UCSD-AML1 (cell line): ENCODE results near the gene SLC35A3.
"Not testable (repeated sequence)": the region's sequence is repeated elsewhere in the genome, so short reads cannot be mapped to it uniquely, and the experiment has no call there.

ENCODE experiments used
- DNase-seq: peaks from one replicate; lab custom pipeline; 2025; ENCODE audit not compliant: unreplicated experiment; lab: John Stamatoyannopoulos, UW

Gene SLC35A3

DNA sequence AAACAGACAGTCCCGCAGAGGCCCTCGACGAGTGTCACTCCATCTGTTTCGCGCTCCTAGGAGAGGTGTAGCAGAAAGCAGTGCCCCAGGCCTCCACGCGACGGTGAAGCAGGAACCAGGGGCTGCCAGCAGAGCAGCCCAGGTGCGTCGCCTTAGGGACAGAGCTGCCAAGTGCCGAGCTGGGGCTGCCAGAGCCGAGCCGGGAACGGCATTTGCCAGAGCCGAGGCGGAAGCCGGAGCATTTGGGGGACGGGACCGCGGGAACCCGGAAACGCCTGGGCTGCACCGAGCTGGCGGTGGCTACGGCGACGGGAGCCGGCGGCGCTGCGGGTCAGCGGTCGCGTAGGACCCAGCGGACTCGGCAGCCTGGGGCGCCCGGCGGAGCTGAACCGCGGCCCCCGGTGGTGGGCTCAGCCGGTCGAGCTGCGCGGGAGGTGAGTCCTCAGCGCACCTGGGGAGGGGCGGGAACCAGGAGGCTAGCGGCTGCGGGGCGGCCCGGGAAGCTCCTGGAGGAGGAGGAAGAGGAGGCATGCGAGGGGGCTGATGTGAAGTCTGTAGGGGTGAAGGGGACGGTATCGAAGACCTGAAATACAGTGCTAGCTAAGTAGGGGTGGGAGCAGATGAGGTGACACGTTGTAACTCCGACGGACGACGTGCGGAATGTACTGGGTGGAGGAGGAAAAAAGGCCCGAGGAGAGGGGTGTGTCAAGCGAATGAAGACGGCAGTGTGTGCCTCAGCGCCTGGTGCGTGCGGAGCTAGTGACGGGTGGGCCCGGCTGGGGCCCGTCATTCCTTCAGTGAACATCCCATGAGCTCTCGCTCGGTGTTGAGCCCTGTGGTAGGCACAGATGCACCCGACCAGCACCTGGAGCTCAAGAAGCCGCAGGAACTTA is at the start of gene SLC35A3:
Gene SLC35A3 (plus strand): TSS at position 268 of the 893 bp plus-strand sequence. CDS start 23,559 bp downstream, outside the sequence.
- peak; percentile 83 for DNase-seq

DNA sequence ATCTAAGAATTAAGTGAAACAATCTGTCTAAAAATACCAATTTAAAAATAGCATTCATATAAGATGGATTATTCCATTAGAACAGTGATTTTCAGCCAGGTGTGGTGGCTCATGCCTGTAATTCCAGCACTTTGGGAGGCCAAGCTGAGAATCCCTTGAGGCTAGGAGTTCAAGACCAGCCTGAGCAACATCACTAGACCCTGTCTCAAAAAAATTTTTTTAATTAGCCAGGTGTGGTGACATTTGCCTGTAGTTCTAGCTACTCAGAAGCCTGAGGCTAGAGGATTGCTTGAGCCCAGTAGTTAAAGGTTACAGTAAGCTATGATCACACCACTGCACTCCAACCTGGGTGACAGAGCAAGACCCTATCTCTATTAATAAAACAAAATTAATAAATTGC is 35.0 kb upstream of the SLC35A3 start:
- no peak for DNase-seq

DNA sequence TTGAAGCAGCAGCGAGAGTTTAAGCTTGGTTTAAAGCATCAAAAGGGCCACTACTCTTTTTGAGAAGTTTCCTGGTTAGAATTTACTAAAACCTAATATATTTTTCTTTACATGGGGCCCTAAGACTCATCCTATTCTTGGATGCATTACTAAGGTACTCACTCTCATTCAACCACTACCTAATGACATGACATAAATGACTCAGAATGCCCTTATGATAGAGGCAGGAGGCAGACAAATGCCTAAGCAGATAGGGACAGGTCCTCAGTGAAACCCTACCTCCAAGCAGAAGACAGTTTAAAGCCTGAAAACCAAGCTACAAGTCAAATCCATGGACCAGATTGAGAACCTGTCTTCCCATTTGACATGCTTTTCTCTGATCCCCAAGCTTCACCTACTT is 34.3 kb upstream of the SLC35A3 start:
- no peak for DNase-seq

DNA sequence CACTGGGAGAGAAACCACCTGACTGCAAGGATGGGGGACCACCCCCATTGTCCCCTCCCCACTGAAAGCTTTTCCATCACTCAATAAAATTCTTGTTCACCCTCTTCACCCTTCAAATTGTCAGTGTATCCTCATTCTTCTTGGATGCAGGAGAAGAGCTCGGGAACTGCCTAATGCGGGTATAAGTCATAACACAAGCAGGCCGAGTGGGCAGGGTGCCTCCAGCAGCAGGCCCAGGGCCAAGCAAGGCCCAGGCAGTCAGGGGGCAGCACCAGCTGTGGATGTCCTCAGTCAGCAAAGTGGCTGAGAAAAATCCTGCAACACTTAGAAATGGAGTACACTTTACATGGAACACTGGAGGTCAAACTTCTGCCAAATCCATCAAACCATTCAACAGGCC is 33.7 kb upstream of the SLC35A3 start:
- DNase-seq, result no peak

DNA sequence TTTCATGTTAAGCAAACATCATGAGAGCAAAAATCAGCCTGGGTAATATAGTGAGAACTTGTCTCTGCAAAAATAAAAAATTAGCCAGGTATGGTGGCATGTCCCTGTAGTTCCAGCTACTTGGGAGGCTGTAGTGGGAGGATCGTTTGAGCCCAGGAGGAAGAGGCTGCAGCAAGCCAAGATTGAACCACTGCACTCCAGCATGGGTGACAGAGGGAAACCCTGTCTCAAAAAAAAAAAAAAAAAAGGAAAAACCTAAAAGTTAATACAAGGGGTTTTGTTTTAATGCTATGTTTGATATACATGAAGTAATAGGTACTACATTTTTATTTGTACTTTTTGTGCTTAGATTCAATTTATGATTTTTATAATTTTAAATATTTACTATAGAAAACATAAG is 27.1 kb upstream of the SLC35A3 start:
- no peak for DNase-seq

DNA sequence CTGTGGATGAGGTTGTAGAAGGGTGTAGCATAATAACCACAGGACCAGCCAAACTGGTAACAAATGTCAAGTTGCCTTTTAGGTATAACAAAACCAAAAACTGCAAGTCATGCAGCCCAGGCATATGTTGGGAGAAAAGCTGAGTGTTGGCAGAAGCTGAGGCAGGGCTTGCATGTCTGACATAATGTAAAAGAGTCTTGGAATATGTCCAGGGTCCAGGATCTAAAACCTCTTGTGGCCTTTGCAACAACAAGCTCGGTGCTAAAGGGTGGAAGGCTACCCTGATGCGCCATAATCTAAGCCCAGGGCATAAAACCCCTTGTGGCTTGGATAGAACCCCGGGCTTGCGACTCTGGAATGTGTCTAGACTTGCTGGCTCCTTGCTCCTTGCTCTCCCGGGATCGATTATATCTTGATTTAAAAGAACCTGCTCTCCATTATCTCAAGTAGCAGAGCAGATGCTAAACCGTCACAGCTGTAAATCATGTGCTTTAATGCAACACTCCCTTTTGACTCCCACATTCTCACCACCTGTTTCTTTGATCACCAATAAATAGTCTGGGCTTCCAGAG is 26.5 kb upstream of the SLC35A3 start:
- DNase-seq, result no peak

DNA sequence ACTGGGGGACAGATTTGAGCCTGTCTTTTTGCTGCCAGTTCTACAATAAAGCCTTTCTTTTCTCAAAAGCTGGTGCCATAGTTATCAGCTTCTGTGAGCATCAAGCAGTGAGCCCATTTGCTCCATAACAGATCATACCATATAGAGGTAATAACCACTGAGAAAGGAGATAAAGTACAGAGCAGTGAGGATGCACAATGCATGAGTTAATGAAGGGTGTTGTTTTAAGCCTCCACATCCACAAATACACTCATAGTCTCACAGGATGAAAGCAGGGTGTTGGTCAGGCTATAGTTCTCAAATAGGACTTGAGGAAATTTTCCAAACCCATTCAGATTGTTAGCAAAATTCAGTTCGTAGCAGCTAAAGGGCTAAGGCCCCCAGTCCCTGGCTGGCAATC is 25.6 kb upstream of the SLC35A3 start:
- no peak for DNase-seq

DNA sequence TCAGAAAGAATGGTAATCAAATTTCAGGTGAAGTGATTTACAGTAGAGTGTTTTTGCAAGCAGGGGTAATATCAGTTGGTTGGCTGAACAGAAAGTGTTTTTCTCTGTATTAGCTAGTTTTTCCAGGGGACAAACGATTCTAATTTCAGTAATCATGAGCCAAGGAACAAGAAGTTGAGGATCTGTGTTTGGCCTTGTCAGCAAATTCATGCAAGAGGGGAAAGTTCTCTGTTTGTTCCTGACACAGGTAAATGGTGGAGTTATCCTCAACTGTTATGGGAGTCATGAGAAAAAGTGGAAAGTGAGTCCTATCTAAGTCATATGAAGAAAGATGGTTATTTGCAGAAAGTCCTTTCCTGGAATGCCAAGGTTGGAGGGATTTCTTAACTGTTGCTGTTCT is 24.6 kb upstream of the SLC35A3 start:
- DNase-seq, result no peak

DNA sequence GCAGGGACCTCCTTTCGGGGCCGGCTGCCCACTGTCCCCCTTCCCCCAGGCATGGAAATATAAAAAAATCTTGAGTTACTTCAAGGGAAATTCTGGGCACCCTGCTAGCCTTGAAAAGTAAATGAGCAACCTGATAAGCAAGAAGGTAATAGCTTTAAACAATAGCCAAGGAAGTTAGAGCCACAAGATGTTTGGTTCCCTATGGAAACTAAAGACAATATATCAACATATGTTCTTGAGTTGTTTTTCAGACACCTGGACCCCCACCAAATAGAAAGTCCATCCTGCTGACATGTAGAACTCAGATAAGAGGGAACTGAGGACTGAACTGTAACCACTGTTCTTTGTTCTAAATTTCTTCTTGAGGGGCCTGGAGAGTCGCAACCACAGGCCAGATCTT is 19.3 kb upstream of the SLC35A3 start:
- no peak for DNase-seq

DNA sequence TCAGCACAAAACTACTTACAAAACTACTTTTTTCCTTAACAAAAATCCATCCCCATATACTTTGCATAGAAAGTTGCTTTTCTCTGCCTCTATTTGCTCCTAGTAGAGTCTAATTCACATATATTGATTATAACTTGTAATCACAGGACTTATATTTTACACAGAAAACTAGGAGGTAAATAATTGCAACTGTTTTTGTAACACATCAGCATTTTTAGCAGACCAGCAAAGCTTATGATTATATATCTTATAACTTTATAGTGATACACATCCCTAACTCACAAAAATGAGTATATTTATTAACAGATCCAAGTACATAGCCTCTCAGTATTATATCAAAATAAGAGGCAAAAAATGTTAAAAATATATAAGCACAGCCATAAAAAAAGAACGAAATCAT is 17.3 kb upstream of the SLC35A3 start:
- no peak for DNase-seq

DNA sequence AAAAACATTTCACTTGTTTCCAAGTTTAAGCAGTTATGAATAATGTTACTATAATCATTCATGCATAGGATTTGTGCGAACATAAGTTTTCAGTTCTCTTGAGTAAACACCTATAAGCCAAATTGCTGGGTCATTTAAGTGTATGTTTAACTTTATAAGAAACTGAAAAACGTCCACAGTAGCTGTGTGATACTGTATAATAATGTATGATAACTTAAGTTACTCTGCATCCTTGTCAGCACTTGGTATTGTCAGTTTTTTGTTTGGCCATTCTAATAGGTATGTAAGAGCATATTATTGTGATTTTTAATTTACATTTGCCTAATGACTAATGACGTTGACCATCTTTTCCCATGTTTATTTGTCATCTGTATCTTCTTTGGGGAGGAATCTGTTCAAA is 14.4 kb upstream of the SLC35A3 start:
- no peak for DNase-seq

DNA sequence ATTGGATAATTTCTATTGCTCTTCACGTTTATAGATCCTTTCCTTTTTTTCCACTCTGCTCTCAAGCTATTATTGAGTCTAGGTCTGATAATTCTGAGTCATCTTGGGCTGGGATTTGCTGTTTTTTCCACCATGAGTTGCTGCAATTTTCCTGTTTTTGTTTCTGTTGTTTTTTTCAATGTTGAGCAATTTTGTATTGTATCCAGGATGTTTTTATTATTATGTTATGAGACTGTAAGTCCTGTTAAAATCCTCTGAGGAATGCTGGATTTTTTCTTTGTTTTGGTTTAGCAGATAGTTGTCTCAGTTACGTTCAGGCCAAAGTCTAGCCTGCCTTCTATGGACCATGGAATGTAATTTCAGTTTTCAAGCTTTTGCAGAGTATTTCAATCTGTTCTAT is 13.0 kb upstream of the SLC35A3 start:
- DNase-seq, result no peak

DNA sequence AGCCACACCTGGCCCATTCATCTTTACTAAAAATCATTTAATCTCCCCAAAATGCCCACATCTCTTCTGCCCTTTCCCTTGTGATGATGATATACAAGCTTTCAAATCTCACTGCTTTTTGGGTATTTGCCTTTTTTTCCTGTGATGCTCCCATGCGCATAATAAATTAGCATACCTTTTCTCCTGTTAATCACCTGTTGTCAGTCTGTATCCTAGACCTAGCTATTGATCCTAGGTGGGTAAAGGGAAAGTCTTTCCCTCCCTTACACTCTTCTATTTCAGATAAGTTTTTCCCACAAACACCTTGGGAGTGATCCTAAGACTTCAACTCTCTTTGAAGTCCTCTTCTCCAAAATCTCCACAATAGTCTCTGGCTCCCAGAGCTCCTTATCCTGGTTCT is 12.0 kb upstream of the SLC35A3 start:
- DNase-seq, result no peak

DNA sequence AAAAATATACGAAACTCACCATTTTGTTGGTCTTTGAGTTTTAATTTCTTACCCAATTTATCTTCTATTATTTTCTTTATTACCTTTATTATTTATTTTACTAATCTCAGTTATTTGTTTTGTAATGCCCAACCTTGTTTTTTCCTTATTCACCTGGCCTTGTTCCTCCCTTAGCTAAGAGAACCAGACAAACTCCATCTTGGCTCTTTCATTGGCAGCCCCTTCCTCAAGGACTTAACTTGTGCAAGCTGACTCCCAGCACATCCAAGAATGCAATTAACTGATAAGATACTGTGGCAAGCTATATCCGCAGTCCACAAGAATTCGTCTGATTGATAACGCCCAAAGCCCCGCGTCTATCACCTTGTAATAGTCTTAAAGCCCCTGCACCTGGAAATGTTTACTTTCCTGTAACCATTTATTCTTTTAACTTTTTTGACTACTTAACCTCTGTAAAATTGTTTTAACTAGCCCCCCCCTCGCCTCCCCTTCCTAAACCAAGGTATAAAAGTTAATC is 10.5 kb upstream of the SLC35A3 start:
- not testable (repeated sequence) for DNase-seq

DNA sequence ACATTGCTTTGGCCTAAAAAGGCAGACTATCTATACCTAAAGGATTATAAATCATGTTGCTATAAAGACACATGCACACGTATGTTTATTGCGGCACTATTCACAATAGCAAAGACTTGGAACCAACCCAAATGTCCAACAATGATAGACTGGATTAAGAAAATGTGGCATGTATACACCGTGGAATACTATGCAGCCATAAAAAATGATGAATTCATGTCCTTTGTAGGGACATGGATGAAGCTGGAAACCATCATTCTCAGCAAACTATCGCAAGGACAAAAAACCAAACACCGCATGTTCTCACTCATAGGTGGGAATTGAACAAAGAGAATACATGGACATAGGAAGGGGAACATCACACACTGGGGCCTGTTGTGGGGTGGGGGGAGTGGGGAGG is 9.5 kb upstream of the SLC35A3 start:
- not testable (repeated sequence) for DNase-seq

DNA sequence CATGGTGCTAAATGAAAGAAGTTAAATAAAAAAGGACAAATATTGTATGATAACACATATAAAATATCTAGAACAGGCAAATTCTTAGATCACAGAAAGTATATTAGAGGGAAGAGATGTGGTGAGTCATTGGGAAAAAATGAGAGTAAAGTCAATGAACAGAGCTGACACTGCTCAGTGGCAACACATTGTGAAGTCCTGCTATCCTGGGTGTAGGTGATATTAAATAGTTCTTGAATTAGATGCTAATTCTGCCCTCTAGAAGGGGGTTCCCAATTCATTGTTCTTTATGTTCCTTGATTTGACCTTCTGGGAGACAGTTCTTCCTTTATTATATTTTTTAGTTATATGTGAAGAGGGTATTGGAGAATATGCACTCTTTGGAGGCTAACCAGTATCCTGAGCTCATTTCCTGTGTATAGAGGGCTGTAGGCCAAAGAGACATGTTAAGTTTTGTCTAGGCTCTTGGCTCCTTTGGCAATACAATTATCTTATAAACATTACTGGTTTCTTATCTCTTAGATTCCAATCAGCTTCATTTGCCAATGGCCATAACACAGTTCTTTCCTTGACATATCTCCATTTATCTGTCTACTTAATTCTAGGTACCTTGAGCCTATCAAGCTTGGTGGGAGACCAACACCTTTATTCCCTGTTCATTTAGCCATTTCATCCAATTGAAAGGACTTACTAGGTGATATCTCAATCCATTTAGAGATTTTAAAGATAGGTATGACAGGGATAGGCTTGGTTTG is 6.6 kb upstream of the SLC35A3 start:
- DNase-seq, result no peak

DNA sequence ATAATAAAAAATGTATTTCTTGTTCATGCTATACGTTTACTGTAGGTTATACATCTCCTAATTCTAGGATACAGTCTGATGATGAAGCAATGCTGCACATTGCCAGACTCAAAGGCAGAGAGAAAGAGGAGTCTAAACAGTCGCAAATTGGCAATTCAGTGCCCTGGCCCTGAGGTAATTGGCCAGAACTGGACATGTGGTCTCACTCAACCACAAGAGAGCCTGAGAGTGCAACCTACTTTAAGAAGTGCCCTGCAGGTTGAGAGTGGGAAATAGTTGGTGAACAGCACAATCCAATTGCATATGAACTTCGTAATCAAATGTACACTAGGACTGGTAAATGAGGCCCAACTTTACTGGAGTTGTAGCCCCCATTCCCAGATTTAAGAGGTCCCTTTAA is 5.0 kb upstream of the SLC35A3 start:
- no peak for DNase-seq

DNA sequence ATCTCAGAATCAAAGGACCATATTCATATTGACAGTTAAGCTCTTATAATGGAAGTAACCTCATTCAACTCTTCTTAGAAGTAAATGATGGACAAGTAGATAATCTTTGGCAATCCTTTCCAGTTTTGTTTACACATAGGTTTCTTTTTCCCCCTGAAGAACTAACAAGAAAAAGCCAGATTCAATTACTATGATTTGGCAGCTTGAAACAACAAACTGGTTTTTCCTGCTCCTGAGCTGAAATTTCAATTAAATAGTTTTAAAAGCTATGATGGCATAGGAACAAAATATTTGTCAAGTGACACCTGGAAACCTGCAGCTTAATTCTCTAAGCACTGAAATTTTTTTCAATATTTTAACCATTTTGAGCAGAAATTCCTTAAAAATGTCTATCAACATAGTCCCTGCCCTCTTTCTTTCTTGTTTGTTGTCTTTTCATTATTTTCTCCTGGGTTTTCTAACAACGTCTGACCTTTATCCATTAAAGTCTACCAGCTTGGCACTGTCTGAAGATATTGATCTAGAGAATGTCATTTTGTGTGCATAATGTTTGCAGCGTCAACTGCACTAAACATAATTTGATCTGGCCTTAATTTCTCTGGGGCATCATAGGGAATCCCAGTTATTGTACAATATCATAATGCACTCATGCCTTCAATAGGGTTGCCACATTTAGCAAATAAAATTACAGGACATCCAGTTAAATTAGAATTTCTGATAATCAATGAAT is 4.0 kb upstream of the SLC35A3 start:
- DNase-seq, result no peak

DNA sequence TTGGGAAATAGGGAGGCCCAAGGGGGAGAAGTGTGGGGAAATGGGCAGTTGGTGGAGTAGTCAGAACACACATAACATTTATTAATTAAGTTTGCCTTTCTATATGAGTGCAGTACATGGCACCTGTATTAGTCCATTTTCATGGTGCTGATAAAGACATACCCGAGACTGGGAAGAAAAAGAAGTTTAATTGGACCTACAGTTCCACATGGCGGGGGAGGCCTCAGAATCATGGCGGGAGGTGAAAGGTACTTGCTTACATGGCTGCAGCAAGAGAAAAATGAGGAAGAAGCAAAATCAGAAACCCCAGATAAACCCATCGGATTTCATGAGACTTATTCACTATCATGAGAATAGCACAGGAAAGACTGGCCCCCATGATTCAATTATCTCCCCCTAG is 1.6 kb upstream of the SLC35A3 start:
- DNase-seq, result no peak

DNA sequence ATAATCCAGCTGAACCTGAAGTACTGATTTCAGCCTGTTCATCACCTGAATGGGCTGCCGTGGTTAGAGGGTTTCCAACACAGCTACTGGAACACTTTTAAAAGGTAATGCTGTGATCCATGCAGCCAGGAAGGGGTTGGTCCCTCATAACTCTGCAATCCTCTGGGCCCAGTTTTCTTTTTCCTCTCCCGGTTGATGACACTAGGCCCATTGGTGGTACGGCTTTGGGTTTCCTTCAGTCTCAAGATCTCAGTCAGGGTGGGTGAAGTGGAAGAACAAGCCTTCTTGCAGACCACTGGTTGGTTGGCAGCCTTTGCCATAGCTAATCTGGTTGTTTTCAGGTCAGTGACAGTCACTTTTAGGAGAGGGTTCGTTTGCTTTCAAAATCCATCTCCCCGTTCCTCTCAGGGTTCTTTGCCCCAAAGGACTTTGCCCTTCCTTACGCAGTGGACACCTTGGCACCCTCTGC is 502 bp upstream of the SLC35A3 start:
- no peak for DNase-seq

DNA sequence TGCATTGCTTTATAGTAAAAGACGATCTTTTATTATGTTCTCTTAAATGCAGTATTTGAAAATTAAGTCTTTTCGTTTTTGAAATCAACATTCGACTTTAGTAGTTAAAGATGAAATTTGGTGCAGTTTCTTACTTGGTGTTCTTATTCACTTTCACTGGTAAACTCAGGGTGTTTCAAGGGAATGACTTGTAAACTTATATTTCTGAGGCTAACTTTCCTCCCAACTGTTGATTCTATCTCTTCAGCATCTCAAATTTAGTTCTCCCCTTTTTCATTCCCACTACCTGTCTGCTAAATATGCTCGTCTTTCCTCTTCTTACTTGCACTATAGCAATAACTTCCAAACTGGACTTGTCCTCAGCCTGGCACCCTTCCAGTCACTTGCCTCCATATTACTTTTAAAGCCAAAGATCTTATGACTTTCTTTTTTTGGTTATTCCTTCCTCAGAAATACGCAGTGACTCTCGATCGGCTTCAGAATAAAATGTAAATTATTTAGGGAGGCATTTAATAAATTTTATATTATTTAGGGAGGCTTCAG is 988 bp downstream of the SLC35A3 start:
- no peak for DNase-seq
